ENCODE results near the gene CEP104. TPM values are rescaled to one million over a fixed set of nuclear protein-coding genes. Genes with fewer than 3 reads are reported as not detected.

CEP104 gene
- total RNA-seq, 1 experiment from 2014 or later: 34.3 TPM

DNA sequence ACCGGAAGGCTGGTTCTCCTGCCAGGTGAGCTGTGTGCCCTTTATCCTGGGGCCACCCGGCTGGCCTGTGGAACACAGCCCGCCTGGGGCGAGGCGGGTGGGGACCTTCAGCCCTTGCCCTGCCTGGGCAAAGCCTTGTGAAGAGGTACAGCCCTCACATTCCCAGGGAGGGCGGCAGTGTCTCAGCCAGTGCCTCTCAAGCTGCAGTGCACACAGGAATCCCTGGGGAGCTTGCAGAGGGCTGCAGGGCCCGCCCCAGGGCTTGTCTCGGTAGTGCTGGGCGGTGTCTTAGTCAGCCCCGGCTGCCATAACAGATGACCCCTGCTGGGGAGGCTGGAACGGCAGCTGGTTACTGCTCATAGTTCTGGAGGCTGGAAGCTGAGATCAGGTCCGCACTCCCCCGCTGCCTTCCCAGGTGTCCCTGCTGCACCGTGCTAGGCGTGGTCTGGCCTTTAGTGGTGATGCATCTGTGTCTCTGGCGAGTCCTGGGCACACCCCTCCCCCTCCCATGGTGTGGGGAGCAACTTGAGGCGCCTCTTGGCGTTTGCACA lies 12.8 kb upstream of the CEP104 start:
- CTCF ChIA-PET: no interaction called here
- no TSS peak for BruUV-seq (replicated peaks)

GRCh38 chr1:3868464-3869006 lies 11.5 kb upstream of the CEP104 start:
- intact Hi-C loops (cut with micrococcal nuclease; ENCODE audit: unreplicated experiment): no loop called here
- CTCF ChIA-PET: no interaction called here
- H3K9me3 Mint-ChIP-seq (ENCODE audit: low read depth, unreplicated experiment): peaks cover 3% of the 10 kb centered on the region
- no peak overlapping the region for H3K4me3 Mint-ChIP-seq (ENCODE audit: low read depth, unreplicated experiment)
- no peaks in the 10 kb centered on the region for H3K4me1 Mint-ChIP-seq (ENCODE audit: low read depth, unreplicated experiment)
- no peak for TF ChIP-seq CTCF (IDR thresholded peaks at IDR 0.05; ENCODE audit: unreplicated experiment)
- H3K27ac Mint-ChIP-seq (ENCODE audit: unreplicated experiment): peak overlapping the region; percentile 61
- DNase-seq: no peak
- H3K27me3 Mint-ChIP-seq (ENCODE audit: unreplicated experiment): no peaks in the 10 kb centered on the region
- H3K36me3 Mint-ChIP-seq (ENCODE audit: insufficient read depth, unreplicated experiment): peaks cover 5% of the 10 kb centered on the region
- no TSS peak for BruUV-seq (replicated peaks)

More for the DNA sequence above, 12.8 kb upstream of the CEP104 start:
- no peak for DNase-seq
- Mint-ChIP-seq H3K27ac (ENCODE audit: unreplicated experiment) (no peak overlapping the region), H3K4me3 (ENCODE audit: low read depth, unreplicated experiment) (no peak overlapping the region), H3K27me3 (ENCODE audit: unreplicated experiment) (no peaks in the 10 kb centered on the region), H3K9me3 (ENCODE audit: low read depth, unreplicated experiment) (peaks cover 3% of the 10 kb centered on the region), H3K36me3 (ENCODE audit: insufficient read depth, unreplicated experiment) (peaks cover 5% of the 10 kb centered on the region), H3K4me1 (ENCODE audit: low read depth, unreplicated experiment) (no peaks in the 10 kb centered on the region)
- intact Hi-C loops (cut with micrococcal nuclease; ENCODE audit: unreplicated experiment): no loop called here
- TF ChIP-seq CTCF (IDR thresholded peaks at IDR 0.05; ENCODE audit: unreplicated experiment): no peak

GRCh38 chr1:3865606-3866160 lies 8.7 kb upstream of the CEP104 start:
- intact Hi-C loops (cut with micrococcal nuclease; ENCODE audit: unreplicated experiment): no loop called here
- DNase-seq: no peak
- Mint-ChIP-seq H3K27me3 (ENCODE audit: unreplicated experiment) (no peaks in the 10 kb centered on the region), H3K9me3 (ENCODE audit: low read depth, unreplicated experiment) (peaks cover 3% of the 10 kb centered on the region), H3K4me3 (ENCODE audit: low read depth, unreplicated experiment) (no peak overlapping the region), H3K4me1 (ENCODE audit: low read depth, unreplicated experiment) (no peaks in the 10 kb centered on the region), H3K36me3 (ENCODE audit: insufficient read depth, unreplicated experiment) (peaks cover 5% of the 10 kb centered on the region), H3K27ac (ENCODE audit: unreplicated experiment) (no peak overlapping the region)
- no TSS peak for BruUV-seq (replicated peaks)
- TF ChIP-seq CTCF (IDR thresholded peaks at IDR 0.05; ENCODE audit: unreplicated experiment): no peak
- CTCF ChIA-PET: no interaction called here

DNA sequence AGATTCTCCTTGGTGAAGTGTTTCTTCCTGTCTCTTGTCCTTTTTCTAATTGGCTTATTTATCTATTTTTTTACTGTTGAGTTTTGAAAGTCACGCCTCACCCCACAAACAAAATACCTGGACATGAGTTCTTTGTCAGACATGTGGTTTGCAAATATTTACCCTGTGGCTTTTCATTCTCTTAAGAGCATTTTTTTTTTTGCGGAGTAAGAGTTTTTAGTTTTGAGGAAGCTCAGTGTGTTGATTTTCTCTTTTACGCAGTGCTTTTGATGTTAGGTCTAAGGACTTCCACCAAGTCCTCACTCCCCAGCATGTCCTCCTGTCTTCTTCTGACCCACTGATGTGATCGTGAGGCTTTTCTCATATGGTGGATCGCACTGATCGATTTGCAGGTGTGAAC lies 7.9 kb upstream of the CEP104 start:
- Mint-ChIP-seq H3K9me3 (ENCODE audit: low read depth, unreplicated experiment) (peaks cover 3% of the 10 kb centered on the region), H3K27me3 (ENCODE audit: unreplicated experiment) (no peaks in the 10 kb centered on the region), H3K4me1 (ENCODE audit: low read depth, unreplicated experiment) (no peaks in the 10 kb centered on the region), H3K36me3 (ENCODE audit: insufficient read depth, unreplicated experiment) (peaks cover 5% of the 10 kb centered on the region), H3K27ac (ENCODE audit: unreplicated experiment) (no peak overlapping the region), H3K4me3 (ENCODE audit: low read depth, unreplicated experiment) (no peak overlapping the region)
- DNase-seq: no peak
- intact Hi-C loops (cut with micrococcal nuclease; ENCODE audit: unreplicated experiment): no loop called here
- no peak for TF ChIP-seq CTCF (IDR thresholded peaks at IDR 0.05; ENCODE audit: unreplicated experiment)
- CTCF ChIA-PET: no interaction called here
- no TSS peak for BruUV-seq (replicated peaks)
